SK-N-SH (cell line): Measurements from ENCODE around the gene CNPY4. TPM values are rescaled to one million over a fixed set of nuclear protein-coding genes. Genes with fewer than 3 reads are reported as not detected.

Source experiments
- CTCF ChIA-PET: fragments of 300-600, 350-600 bp; formaldehyde crosslinking; extraction: SDS; loops from one replicate; lab custom pipeline; 2021; lab: Yijun Ruan, JAX
- POLR2A ChIA-PET: fragments of 350-600 bp; sonication (Branson Sonifier 250); formaldehyde crosslinking; extraction: SDS; loops from one replicate; lab custom pipeline; 2020; ENCODE audit warnings: antibody characterized with exemption, inconsistent platforms; lab: Yijun Ruan, JAX
- DNase-seq: peaks from one replicate; pipeline ENCODE4 v3.0.0; 2012
- H2AFZ ChIP-seq: fragments of 200-600 bp; sonication (generic); 2 replicates; pipeline ENCODE4 v1.8.1; 2016; ENCODE audit warnings: antibody characterized with exemption, mild to moderate bottlenecking, low read depth
- H3F3A ChIP-seq: fragments of 200-600 bp; sonication (generic); replicated peaks from 2 replicates; pipeline ENCODE3; 2016; ENCODE audit warnings: antibody characterized with exemption, mild to moderate bottlenecking; ENCODE audit not compliant: insufficient read depth
- H3K27ac ChIP-seq, 2 experiments: fragments of 200-500 bp in 1 of 2; fragments of 200-600 bp in 1 of 2; sonication (Bioruptor generic) in 1 of 2; sonication (generic), shearing (Covaris generic) in 1 of 2; 2 replicates each; pipeline versions ENCODE4 v1.5.1 to v1.6.1; 2014 to 2016; ENCODE audit warnings: low read depth in 2 of 2, inconsistent platforms in 1 of 2, low read length in 1 of 2, mild to moderate bottlenecking in 1 of 2, mixed read lengths in 1 of 2
- H3K27me3 ChIP-seq: fragments of 200-600 bp; sonication (generic), shearing (Covaris generic); 2 replicates; pipeline ENCODE4 v1.6.1; 2016; ENCODE audit warnings: mixed run types; ENCODE audit not compliant: insufficient read depth
- H3K36me3 ChIP-seq, 2 experiments: fragments of 200-500 bp in 1 of 2; fragments of 200-600 bp in 1 of 2; sonication (Bioruptor generic) in 1 of 2; sonication (generic) in 1 of 2; replicated peaks in 1 of 2; 2 replicates each; pipeline versions ENCODE3 to v1.5.1; 2014 to 2016; ENCODE audit warnings: low read length in 1 of 2, mild to moderate bottlenecking in 1 of 2; ENCODE audit not compliant: insufficient read depth in 2 of 2, control insufficient read depth in 1 of 2
- H3K4me1 ChIP-seq, 2 experiments: fragments of 200-500 bp in 1 of 2; fragments of 200-600 bp in 1 of 2; sonication (Bioruptor generic) in 1 of 2; sonication (generic), shearing (Covaris generic) in 1 of 2; 2 replicates each; pipeline versions ENCODE4 v1.5.1 to v1.6.1; 2014 to 2016; ENCODE audit warnings: low read depth in 1 of 2, low read length in 1 of 2, mixed run types in 1 of 2; ENCODE audit not compliant: insufficient read depth in 2 of 2, control insufficient read depth in 1 of 2
- H3K4me2 ChIP-seq: fragments of 200-600 bp; sonication (generic), shearing (Covaris generic); 2 replicates; pipeline ENCODE4 v1.6.1; 2017; ENCODE audit warnings: mixed run types
- H3K4me3 ChIP-seq, 2 experiments: fragments of 200-500 bp in 1 of 2; fragments of 200-600 bp in 1 of 2; sonication (Bioruptor generic) in 1 of 2; sonication (generic), shearing (Covaris generic) in 1 of 2; 2 replicates each; pipeline versions ENCODE4 v1.5.1 to v1.8.1; 2014 to 2016; ENCODE audit warnings: low read depth in 2 of 2, inconsistent platforms in 1 of 2, low read length in 1 of 2, mild to moderate bottlenecking in 1 of 2, mixed read lengths in 1 of 2, moderate library complexity in 1 of 2
- H3K79me2 ChIP-seq: fragments of 200-600 bp; sonication (generic); 2 replicates; pipeline ENCODE4 v1.8.1; 2017; ENCODE audit warnings: mild to moderate bottlenecking; ENCODE audit not compliant: insufficient read depth
- H3K9ac ChIP-seq: fragments of 200-600 bp; sonication (generic); 2 replicates; pipeline ENCODE4 v1.6.1; 2017; ENCODE audit warnings: mixed run types
- H3K9me2 ChIP-seq: fragments of 200-600 bp; sonication (generic); 2 replicates; pipeline ENCODE4 v1.6.1; 2017; ENCODE audit warnings: mixed run types
- H3K9me3 ChIP-seq: fragments of 200-600 bp; sonication (generic); 2 replicates; pipeline ENCODE4 v1.6.1; 2017; ENCODE audit warnings: mixed run types, mild to moderate bottlenecking, moderate library complexity
- H4K20me1 ChIP-seq: fragments of 200-600 bp; sonication (generic); 2 replicates; pipeline ENCODE4 v1.6.1; 2017; ENCODE audit warnings: mild to moderate bottlenecking, mixed run types; ENCODE audit not compliant: insufficient read depth
- FOXJ3 ChIP-seq: sonication (generic); formaldehyde crosslinking; IDR thresholded peaks from 2 replicates; pipeline ENCODE4 v1.5.1; 2020; ENCODE audit warnings: mild to moderate bottlenecking, missing genetic modification reagents
- FOXM1 ChIP-seq: IDR thresholded peaks from 2 replicates; pipeline ENCODE4 v1.4.0; 2012; ENCODE audit warnings: low read depth, mild to moderate bottlenecking
- GATA2 ChIP-seq: sonication (generic); formaldehyde crosslinking; IDR thresholded peaks from 2 replicates; pipeline ENCODE4 v1.5.0; 2020; ENCODE audit warnings: mild to moderate bottlenecking, missing genetic modification reagents
- RXRA ChIP-seq: IDR thresholded peaks from 2 replicates; pipeline ENCODE4 v1.4.0; 2012; ENCODE audit warnings: low read depth, mild to moderate bottlenecking, borderline replicate concordance
- SMC3 ChIP-seq: IDR thresholded peaks from 2 replicates; pipeline ENCODE4 v1.6.1; 2012; ENCODE audit warnings: low read depth, low read length, improper control_type of control experiment
- YY1 ChIP-seq: IDR thresholded peaks from 2 replicates; pipeline ENCODE4 v1.4.0; 2012; ENCODE audit warnings: low read depth, mild to moderate bottlenecking
- WGBS: methylation state at CpG from one replicate; pipeline ENCODE4 v1.1.6; 2017; ENCODE audit warnings: low lambda C conversion rate; 5-methylcytosine and 5-hydroxymethylcytosine counted together
- polyA plus RNA-seq, 3 experiments: library from polyadenylated mRNA; depleted of rRNA; stranded (reverse); fragments of >200 nt; gene quantifications; 2 replicates each; pipeline ENCODE4 v1.2.3, GENCODE V29; 2012
- TF ChIP-seq, protein P1 (sequence below): IDR thresholded peaks from 2 replicates; pipeline ENCODE4 v1.4.0; 2012; ENCODE audit warnings: low read depth
- TF ChIP-seq, protein P2 (sequence below): IDR thresholded peaks from 2 replicates; pipeline ENCODE4 v1.4.0; 2012; ENCODE audit warnings: low read depth, borderline replicate concordance
- TF ChIP-seq, protein P3 (sequence below): IDR thresholded peaks from 2 replicates; pipeline ENCODE4 v1.6.1; 2012; ENCODE audit warnings: mild to moderate bottlenecking, low read depth, low read length, moderate library complexity
- TF ChIP-seq, protein P4 (sequence below): IDR thresholded peaks from 2 replicates; pipeline ENCODE4 v1.4.0; 2012; ENCODE audit warnings: low read depth, borderline replicate concordance

CNPY4 gene
- polyA plus RNA-seq, 1 of the 3 experiments (the other 2 are of a cell fraction), result 52.0 TPM

DNA sequence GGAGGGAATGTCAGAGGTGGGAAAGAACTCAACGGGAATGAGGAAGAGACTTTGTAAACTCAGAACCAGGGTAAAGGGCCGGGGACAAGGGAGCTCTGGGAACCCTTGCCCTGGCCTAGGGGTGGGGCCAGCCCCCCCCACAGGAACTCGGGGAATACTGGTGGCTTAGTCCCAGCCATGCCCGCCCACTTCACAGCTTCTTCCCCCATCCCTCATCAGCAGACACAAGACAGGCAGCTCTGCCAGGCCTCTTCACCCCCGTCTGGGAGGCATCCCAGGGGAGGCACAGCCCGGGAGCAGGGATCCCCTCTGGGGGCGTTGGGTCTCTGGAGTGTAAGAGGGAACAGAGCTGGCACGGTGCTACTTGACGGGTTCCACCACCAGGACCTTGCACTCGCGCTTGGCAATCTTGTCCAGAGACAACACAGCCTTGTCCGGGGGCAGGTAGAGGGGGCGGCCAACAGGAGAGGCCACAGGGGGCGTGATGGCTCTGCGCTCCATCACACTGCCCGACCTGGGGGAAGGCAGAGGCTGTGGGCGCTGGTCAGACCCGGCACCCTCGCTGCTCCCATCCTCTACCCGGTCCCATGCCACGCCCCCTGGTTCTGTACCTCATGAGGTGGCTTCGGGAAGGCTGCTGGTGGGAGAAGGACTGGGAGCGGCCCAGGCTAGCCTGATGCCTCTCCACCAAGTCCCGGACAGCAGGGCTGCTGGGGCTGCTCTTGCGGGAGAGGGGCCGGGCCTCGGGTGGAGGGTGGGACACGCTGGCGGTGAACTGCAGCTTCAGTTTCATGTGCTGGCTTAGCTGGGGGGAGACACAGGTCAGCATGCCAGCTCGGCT is 35.4 kb downstream of the CNPY4 start:
- TF ChIP-seq FOXJ3 (CRISPR knock-in tag) (no peak), FOXM1 (no peak), YY1 (no peak), GATA2 (CRISPR knock-in tag) (no peak), SMC3 (no peak), RXRA (no peak)
- TF ChIP-seq, protein P1, sequence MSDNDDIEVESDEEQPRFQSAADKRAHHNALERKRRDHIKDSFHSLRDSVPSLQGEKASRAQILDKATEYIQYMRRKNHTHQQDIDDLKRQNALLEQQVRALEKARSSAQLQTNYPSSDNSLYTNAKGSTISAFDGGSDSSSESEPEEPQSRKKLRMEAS, result no peak
- TF ChIP-seq, protein P2, sequence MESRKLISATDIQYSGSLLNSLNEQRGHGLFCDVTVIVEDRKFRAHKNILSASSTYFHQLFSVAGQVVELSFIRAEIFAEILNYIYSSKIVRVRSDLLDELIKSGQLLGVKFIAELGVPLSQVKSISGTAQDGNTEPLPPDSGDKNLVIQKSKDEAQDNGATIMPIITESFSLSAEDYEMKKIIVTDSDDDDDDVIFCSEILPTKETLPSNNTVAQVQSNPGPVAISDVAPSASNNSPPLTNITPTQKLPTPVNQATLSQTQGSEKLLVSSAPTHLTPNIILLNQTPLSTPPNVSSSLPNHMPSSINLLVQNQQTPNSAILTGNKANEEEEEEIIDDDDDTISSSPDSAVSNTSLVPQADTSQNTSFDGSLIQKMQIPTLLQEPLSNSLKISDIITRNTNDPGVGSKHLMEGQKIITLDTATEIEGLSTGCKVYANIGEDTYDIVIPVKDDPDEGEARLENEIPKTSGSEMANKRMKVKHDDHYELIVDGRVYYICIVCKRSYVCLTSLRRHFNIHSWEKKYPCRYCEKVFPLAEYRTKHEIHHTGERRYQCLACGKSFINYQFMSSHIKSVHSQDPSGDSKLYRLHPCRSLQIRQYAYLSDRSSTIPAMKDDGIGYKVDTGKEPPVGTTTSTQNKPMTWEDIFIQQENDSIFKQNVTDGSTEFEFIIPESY, result no peak
- TF ChIP-seq, protein P3, sequence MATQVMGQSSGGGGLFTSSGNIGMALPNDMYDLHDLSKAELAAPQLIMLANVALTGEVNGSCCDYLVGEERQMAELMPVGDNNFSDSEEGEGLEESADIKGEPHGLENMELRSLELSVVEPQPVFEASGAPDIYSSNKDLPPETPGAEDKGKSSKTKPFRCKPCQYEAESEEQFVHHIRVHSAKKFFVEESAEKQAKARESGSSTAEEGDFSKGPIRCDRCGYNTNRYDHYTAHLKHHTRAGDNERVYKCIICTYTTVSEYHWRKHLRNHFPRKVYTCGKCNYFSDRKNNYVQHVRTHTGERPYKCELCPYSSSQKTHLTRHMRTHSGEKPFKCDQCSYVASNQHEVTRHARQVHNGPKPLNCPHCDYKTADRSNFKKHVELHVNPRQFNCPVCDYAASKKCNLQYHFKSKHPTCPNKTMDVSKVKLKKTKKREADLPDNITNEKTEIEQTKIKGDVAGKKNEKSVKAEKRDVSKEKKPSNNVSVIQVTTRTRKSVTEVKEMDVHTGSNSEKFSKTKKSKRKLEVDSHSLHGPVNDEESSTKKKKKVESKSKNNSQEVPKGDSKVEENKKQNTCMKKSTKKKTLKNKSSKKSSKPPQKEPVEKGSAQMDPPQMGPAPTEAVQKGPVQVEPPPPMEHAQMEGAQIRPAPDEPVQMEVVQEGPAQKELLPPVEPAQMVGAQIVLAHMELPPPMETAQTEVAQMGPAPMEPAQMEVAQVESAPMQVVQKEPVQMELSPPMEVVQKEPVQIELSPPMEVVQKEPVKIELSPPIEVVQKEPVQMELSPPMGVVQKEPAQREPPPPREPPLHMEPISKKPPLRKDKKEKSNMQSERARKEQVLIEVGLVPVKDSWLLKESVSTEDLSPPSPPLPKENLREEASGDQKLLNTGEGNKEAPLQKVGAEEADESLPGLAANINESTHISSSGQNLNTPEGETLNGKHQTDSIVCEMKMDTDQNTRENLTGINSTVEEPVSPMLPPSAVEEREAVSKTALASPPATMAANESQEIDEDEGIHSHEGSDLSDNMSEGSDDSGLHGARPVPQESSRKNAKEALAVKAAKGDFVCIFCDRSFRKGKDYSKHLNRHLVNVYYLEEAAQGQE, result no peak
- TF ChIP-seq, protein P4, sequence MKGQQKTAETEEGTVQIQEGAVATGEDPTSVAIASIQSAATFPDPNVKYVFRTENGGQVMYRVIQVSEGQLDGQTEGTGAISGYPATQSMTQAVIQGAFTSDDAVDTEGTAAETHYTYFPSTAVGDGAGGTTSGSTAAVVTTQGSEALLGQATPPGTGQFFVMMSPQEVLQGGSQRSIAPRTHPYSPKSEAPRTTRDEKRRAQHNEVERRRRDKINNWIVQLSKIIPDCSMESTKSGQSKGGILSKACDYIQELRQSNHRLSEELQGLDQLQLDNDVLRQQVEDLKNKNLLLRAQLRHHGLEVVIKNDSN, result no peak
- H3K27me3 ChIP-seq, result no peaks in the 10 kb centered on the region
- peaks cover 15% of the 10 kb centered on the region for H3F3A ChIP-seq
- H3K27ac ChIP-seq, result no peak overlapping the region
- DNase-seq, result no peak
- no peak overlapping the region for H2AFZ ChIP-seq
- WGBS, result 84% methylated on average over 29 of the region's 30 CpGs
- no peaks in the 10 kb centered on the region for H3K9me3 ChIP-seq
- peaks cover 39 to 44% of the 10 kb centered on the region in 2 experiments for H3K36me3 ChIP-seq
- no peak overlapping the region for H3K9ac ChIP-seq
- no peaks in the 10 kb centered on the region for H3K9me2 ChIP-seq
- ChIA-PET CTCF (interaction anchor here (1.2 to 3.9 kb wide), 2 partner anchors 23 to 62 kb away, joined by 3 to 33 read pairs; no protein-coding TSS in a partner anchor), POLR2A (interaction anchor here (0.9 to 1.6 kb wide), 3 partner anchors 12 to 26 kb away, joined by 4 to 5 read pairs (median 5); partner anchors contain the start of genes GPC2 and STAG3)
- H3K4me3 ChIP-seq, result no peak overlapping the region
- peaks cover 70% of the 10 kb centered on the region for H3K79me2 ChIP-seq
- H3K4me2 ChIP-seq, result no peak overlapping the region
- peaks cover 20% of the 10 kb centered on the region for H4K20me1 ChIP-seq
- H3K4me1 ChIP-seq, result peaks cover 14 to 19% of the 10 kb centered on the region in 2 experiments; a peak in 2 of 4 replicates
